ENCODE measurements around the gene NRXN3.

The NRXN3 gene

DNA sequence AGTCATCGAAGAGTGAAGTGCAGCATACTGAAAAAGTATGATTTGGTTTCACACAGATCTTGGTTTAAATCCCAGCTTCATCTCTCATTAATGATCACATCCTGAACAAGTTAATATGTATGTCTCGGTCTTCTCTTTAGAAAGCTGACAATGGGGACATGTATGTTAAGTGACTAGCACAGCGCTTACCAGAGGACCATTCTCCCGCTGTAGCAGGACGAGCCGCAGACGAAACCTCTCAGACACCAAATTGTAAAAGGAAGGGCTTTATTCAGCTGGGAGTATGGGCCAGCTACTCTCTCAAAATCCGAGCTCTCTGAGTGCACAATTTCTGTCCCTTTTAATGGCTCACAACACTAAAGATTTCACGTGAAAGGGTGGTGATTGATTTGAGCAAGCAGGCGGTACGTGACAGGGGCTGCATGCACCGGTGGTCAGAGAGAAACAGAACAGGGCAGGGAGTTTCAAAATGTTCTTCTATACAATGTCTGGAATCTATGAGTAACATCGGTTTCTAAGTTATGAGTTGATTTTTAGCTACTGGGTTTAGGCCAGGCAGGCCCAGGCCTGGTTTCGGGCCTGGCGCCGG lies 1358.7 kb downstream of the NRXN3 start:
- no peaks in the 10 kb centered on the region for H3K9me3 Mint-ChIP-seq
- TF ChIP-seq, protein P1, sequence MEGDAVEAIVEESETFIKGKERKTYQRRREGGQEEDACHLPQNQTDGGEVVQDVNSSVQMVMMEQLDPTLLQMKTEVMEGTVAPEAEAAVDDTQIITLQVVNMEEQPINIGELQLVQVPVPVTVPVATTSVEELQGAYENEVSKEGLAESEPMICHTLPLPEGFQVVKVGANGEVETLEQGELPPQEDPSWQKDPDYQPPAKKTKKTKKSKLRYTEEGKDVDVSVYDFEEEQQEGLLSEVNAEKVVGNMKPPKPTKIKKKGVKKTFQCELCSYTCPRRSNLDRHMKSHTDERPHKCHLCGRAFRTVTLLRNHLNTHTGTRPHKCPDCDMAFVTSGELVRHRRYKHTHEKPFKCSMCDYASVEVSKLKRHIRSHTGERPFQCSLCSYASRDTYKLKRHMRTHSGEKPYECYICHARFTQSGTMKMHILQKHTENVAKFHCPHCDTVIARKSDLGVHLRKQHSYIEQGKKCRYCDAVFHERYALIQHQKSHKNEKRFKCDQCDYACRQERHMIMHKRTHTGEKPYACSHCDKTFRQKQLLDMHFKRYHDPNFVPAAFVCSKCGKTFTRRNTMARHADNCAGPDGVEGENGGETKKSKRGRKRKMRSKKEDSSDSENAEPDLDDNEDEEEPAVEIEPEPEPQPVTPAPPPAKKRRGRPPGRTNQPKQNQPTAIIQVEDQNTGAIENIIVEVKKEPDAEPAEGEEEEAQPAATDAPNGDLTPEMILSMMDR (IDR thresholded peaks at IDR 0.05) = no peak
- peaks cover 34% of the 10 kb centered on the region for H3K4me1 Mint-ChIP-seq
- H3K27me3 Mint-ChIP-seq (ENCODE audit: low read depth, poor library complexity) = no peaks in the 10 kb centered on the region
- H3K27ac Mint-ChIP-seq = peak overlapping the region; percentile 93
- H3K4me3 Mint-ChIP-seq = peak overlapping the region; percentile 12
- DNase-seq = peak; percentile 3
- no peaks in the 10 kb centered on the region for H3K36me3 Mint-ChIP-seq (ENCODE audit: low read depth)

DNA sequence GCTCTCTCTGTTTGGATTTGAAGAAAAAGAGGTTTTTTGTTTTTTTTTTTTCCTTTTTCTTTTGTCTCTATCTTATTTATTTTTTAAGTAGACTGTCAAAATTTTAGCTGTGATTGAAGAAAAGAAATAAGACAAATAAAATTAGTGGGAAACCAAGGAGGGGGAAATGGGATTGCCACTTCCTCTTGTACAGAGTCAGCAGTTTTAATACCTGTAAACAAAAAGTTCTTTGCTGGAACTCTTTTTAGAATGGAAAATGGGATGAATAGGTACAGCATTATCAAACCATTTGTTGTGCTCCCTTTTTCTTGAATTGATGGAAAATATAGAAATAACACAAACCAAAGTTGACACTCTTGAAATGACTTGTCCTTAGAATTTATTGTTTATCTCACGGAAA lies 1360.4 kb downstream of the NRXN3 start:
- no peaks in the 10 kb centered on the region for H3K36me3 Mint-ChIP-seq (ENCODE audit: low read depth)
- no peaks in the 10 kb centered on the region for H3K27me3 Mint-ChIP-seq (ENCODE audit: low read depth, poor library complexity)
- H3K27ac Mint-ChIP-seq = no peak overlapping the region
- TF ChIP-seq, protein P1 (IDR thresholded peaks at IDR 0.05) = no peak
- DNase-seq = no peak
- H3K4me1 Mint-ChIP-seq = peaks cover 32% of the 10 kb centered on the region
- H3K4me3 Mint-ChIP-seq = no peak overlapping the region
- no peaks in the 10 kb centered on the region for H3K9me3 Mint-ChIP-seq

DNA sequence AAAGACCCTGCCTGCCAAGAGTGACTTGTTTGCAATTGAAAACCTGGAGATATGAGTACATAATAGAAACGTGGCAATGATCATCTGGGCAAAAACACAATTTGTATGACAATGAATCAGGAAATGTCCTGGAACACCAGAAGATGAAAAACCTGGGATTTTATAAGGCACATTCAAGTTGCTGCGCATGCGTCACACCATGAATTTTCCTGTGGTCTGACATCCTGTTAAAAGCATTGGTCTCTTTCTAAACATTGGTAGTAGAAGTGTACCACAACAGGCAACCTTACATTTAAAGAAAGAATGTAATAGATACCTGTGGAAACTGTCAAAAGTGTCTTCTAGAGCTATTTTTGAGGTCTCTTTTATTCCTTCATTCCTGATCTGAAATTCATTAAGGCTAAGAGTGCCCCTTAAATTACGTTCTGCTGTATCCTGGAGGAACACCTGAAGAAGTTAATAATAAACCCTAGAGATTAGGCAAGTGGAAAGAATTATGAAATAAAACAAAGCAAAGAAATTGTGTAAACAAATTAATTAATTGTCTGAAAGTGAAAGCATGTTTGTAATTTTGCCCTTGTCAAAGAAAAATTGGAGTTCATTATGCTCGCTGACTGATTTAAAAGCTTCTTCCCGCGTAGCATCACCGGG lies 1364.7 kb downstream of the NRXN3 start:
- H3K4me3 Mint-ChIP-seq = no peak overlapping the region
- TF ChIP-seq, protein P1 (IDR thresholded peaks at IDR 0.05) = no peak
- peaks cover 18% of the 10 kb centered on the region for H3K9me3 Mint-ChIP-seq
- H3K27ac Mint-ChIP-seq = no peak overlapping the region
- H3K36me3 Mint-ChIP-seq (ENCODE audit: low read depth) = peaks cover 11% of the 10 kb centered on the region
- no peak for DNase-seq
- no peaks in the 10 kb centered on the region for H3K27me3 Mint-ChIP-seq (ENCODE audit: low read depth, poor library complexity)
- peaks cover 12% of the 10 kb centered on the region for H3K4me1 Mint-ChIP-seq

DNA sequence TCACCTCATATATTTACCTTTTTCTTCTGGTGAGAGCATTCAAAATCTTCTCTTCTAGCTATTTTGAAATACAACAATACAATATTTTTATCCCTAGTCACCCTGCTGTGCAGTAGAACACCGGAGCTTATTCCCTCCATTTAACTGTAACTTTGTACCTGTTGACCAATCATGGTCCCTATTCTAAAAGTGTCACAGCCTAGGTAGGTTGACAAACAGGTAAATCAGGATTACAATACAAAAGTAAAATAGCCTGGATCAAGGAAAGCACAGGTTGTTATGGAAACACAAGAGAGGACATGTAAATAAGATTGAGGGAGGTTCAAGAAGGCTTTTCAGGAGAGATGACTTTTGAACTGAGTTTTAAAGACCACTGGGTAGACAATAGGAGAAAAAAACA lies 1370.2 kb downstream of the NRXN3 start:
- H3K27me3 Mint-ChIP-seq (ENCODE audit: low read depth, poor library complexity) = no peaks in the 10 kb centered on the region
- peaks cover 11% of the 10 kb centered on the region for H3K36me3 Mint-ChIP-seq (ENCODE audit: low read depth)
- H3K4me1 Mint-ChIP-seq = peaks cover 17% of the 10 kb centered on the region
- TF ChIP-seq, protein P1 (IDR thresholded peaks at IDR 0.05) = no peak
- no peak overlapping the region for H3K27ac Mint-ChIP-seq
- DNase-seq = no peak
- H3K4me3 Mint-ChIP-seq = no peak overlapping the region
- peaks cover 18% of the 10 kb centered on the region for H3K9me3 Mint-ChIP-seq

DNA sequence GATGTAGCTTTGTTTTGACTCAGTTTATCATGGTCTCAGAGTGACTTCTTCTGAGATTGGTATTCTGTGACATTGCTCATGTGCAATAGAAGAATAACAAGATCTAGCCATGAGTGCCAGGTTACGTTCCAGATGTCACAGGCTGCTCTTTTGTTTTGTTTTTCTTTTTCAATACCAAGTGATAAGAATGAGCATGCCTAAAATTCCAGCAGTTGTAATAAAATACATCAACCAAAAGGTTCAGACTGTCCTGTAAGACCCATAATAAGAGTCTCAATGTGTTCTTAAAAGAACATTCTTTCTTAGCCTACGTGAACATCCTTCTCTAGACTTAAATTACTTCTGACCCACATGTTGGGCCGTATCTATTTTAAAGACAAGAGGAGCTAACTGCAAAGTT lies 1371.9 kb downstream of the NRXN3 start:
- Mint-ChIP-seq H3K36me3 (ENCODE audit: low read depth) (no peaks in the 10 kb centered on the region), H3K4me1 (peaks cover 23% of the 10 kb centered on the region), H3K27ac (no peak overlapping the region), H3K4me3 (no peak overlapping the region), H3K27me3 (ENCODE audit: low read depth, poor library complexity) (peaks cover 2% of the 10 kb centered on the region), H3K9me3 (peaks cover 6% of the 10 kb centered on the region)
- TF ChIP-seq, protein P1 (IDR thresholded peaks at IDR 0.05) = no peak
- DNase-seq = no peak

DNA sequence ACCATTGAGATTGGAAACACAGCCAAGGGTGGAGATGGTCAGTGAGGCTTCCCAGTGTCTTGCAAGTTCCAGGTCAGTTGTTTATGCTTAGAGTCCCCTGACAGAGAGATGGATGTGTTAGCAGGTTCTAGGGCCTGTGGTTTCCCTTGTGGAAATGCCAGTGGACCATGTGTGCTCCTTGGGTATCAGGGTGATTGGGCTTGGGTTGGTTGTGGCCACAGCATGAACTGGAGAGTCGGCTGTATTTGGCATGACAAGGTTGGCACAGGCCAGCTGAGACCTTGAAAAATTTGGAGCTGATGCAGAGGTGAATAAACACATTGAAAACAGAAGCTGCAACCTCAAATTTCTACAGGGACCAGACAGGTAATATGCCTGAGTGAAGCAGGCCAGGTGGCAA lies 1373.2 kb downstream of the NRXN3 start:
- Mint-ChIP-seq H3K36me3 (ENCODE audit: low read depth) (peaks cover 5% of the 10 kb centered on the region), H3K27me3 (ENCODE audit: low read depth, poor library complexity) (peaks cover 2% of the 10 kb centered on the region), H3K9me3 (no peaks in the 10 kb centered on the region), H3K4me1 (peaks cover 30% of the 10 kb centered on the region), H3K4me3 (no peak overlapping the region), H3K27ac (no peak overlapping the region)
- TF ChIP-seq, protein P1 (IDR thresholded peaks at IDR 0.05) = no peak
- no peak for DNase-seq

All from nephron progenitor cell (in vitro differentiated cells).